ENCODE data around the gene SETD3.

DNA sequence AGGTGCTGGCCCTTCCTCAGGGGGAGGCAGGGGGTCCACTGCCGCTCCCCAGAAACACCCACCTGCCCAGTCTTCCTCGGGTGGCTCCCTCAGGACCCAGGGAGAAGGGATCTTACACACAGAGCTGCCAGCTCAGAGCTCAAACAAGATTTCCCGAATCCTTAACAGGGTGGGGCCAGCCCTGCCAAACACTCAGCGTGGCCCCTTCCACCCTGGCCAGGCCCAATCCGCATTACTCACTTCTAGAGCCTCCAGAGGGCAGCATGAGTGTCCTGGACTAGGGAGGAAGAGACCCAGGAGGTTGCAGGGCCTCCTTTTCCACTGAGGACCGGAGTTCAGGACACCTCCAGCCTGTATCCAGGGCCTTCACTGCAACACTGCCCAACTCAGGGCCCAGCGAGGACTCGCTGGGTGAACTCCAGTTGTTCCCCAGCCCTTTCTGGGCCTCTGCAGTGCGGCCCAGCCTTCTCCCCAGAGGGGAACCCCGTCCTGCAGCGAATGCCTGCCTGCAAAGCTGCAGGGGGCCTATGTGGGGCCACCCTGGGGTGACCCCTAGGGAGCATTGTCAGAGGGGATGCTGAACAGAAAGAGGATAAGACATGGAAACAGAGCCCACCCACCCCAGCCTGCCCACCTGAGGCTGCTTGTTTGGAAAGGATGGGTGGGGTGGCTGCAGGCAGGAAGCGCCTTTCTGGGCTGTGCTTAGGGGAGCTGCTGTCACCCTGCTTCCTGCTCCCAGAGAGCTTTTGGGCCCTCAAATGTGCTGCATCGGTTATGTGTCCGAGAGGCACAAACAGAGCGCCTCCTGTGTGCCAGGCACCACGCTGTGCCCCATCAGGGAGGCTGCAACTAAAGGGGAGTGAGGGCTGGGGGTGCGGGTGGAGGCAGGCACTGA, 44.4 kb upstream of the SETD3 start:
- TF ChIP-seq, protein P1, sequence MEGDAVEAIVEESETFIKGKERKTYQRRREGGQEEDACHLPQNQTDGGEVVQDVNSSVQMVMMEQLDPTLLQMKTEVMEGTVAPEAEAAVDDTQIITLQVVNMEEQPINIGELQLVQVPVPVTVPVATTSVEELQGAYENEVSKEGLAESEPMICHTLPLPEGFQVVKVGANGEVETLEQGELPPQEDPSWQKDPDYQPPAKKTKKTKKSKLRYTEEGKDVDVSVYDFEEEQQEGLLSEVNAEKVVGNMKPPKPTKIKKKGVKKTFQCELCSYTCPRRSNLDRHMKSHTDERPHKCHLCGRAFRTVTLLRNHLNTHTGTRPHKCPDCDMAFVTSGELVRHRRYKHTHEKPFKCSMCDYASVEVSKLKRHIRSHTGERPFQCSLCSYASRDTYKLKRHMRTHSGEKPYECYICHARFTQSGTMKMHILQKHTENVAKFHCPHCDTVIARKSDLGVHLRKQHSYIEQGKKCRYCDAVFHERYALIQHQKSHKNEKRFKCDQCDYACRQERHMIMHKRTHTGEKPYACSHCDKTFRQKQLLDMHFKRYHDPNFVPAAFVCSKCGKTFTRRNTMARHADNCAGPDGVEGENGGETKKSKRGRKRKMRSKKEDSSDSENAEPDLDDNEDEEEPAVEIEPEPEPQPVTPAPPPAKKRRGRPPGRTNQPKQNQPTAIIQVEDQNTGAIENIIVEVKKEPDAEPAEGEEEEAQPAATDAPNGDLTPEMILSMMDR (IDR thresholded peaks at IDR 0.05), result peak; percentile 42 to 49 (median 47)
- TF ChIP-seq POLR2A (IDR thresholded peaks at IDR 0.05; ENCODE audit: low read depth) (no peak), POLR2AphosphoS5 (IDR thresholded peaks at IDR 0.05) (peak; percentile 25), EP300 (IDR thresholded peaks at IDR 0.05) (no peak)
